ENCODE results near the gene MACROD2. TPM values are rescaled to one million over a fixed set of nuclear protein-coding genes. Genes with fewer than 3 reads are reported as not detected.

The MACROD2 gene
- total RNA-seq, 2 donors from 2014 or later: not detected

GRCh38 chr20:15564981-15565380 lies 1569.7 kb downstream of the MACROD2 start:
- Mint-ChIP-seq H3K4me1 (ENCODE audit: low read depth) (no peaks in the 10 kb centered on the region), H3K36me3 (ENCODE audit: insufficient read depth in 2 of 2) (no peaks in the 10 kb centered on the region), H3K27me3 (ENCODE audit: low read depth) (no peaks in the 10 kb centered on the region), H3K9me3 (peaks cover 4 to 7% of the 10 kb centered on the region in 2 donors), H3K4me3 (no peak overlapping the region), H3K27ac (no peak overlapping the region)
- DNase-seq (no peak), ATAC-seq (replicated peaks in 1 of 2) (no peak)

GRCh38 chr20:15565786-15566185 lies 1570.5 kb downstream of the MACROD2 start:
- Mint-ChIP-seq H3K27ac (no peak overlapping the region), H3K9me3 (peaks cover 3 to 7% of the 10 kb centered on the region in 2 donors), H3K4me3 (no peak overlapping the region), H3K4me1 (ENCODE audit: low read depth) (no peaks in the 10 kb centered on the region), H3K27me3 (ENCODE audit: low read depth) (no peaks in the 10 kb centered on the region), H3K36me3 (ENCODE audit: insufficient read depth in 2 of 2) (no peaks in the 10 kb centered on the region)
- no peak for ATAC-seq (replicated peaks in 1 of 2)
- no peak for DNase-seq

- no peaks in the 10 kb centered on the region for H3K36me3 Mint-ChIP-seq (ENCODE audit: insufficient read depth in 2 of 2)
- H3K27me3 Mint-ChIP-seq (ENCODE audit: low read depth): no peaks in the 10 kb centered on the region
- no peak overlapping the region for H3K4me3 Mint-ChIP-seq
- H3K4me1 Mint-ChIP-seq (ENCODE audit: low read depth): no peaks in the 10 kb centered on the region
- no peak overlapping the region for H3K27ac Mint-ChIP-seq
- DNase-seq: no peak
- peaks cover 3 to 5% of the 10 kb centered on the region in 2 donors for H3K9me3 Mint-ChIP-seq
- ATAC-seq (replicated peaks in 1 of 2): no peak
Observed at GRCh38 chr20:15567219-15567618, 1571.9 kb downstream of the MACROD2 start.

GRCh38 chr20:15570156-15570555 lies 1574.8 kb downstream of the MACROD2 start:
- no peak overlapping the region for H3K27ac Mint-ChIP-seq
- ATAC-seq (replicated peaks in 1 of 2): no peak
- peaks cover 2 to 3% of the 10 kb centered on the region in 2 donors for H3K9me3 Mint-ChIP-seq
- H3K36me3 Mint-ChIP-seq (ENCODE audit: insufficient read depth in 2 of 2): no peaks in the 10 kb centered on the region
- no peak for DNase-seq
- no peaks in the 10 kb centered on the region for H3K27me3 Mint-ChIP-seq (ENCODE audit: low read depth)
- H3K4me1 Mint-ChIP-seq (ENCODE audit: low read depth): no peaks in the 10 kb centered on the region
- no peak overlapping the region for H3K4me3 Mint-ChIP-seq

GRCh38 chr20:15571056-15571455 lies 1575.7 kb downstream of the MACROD2 start:
- H3K4me3 Mint-ChIP-seq: no peak overlapping the region
- no peaks in the 10 kb centered on the region for H3K27me3 Mint-ChIP-seq (ENCODE audit: low read depth)
- no peaks in the 10 kb centered on the region for H3K36me3 Mint-ChIP-seq (ENCODE audit: insufficient read depth in 2 of 2)
- H3K4me1 Mint-ChIP-seq (ENCODE audit: low read depth): no peaks in the 10 kb centered on the region
- ATAC-seq (replicated peaks in 1 of 2) (no peak), DNase-seq (no peak)
- no peak overlapping the region for H3K27ac Mint-ChIP-seq
- peaks cover 3% of the 10 kb centered on the region in 2 donors for H3K9me3 Mint-ChIP-seq

GRCh38 chr20:15575255-15575654 lies 1579.9 kb downstream of the MACROD2 start:
- Mint-ChIP-seq H3K4me3 (no peak overlapping the region), H3K27ac (no peak overlapping the region), H3K9me3 (peaks cover 3 to 7% of the 10 kb centered on the region in 2 donors), H3K27me3 (ENCODE audit: low read depth) (no peaks in the 10 kb centered on the region), H3K36me3 (ENCODE audit: insufficient read depth in 2 of 2) (peaks cover 0 to 2% of the 10 kb centered on the region in 2 donors), H3K4me1 (ENCODE audit: low read depth) (no peaks in the 10 kb centered on the region)
- DNase-seq: no peak
- no peak for ATAC-seq (replicated peaks in 1 of 2)

GRCh38 chr20:15576411-15576810 lies 1581.1 kb downstream of the MACROD2 start:
- H3K27me3 Mint-ChIP-seq (ENCODE audit: low read depth): no peaks in the 10 kb centered on the region
- no peak overlapping the region for H3K4me3 Mint-ChIP-seq
- H3K27ac Mint-ChIP-seq: no peak overlapping the region
- no peaks in the 10 kb centered on the region for H3K4me1 Mint-ChIP-seq (ENCODE audit: low read depth)
- ATAC-seq (replicated peaks in 1 of 2) (no peak), DNase-seq (no peak)
- peaks cover 4 to 10% of the 10 kb centered on the region in 2 donors for H3K9me3 Mint-ChIP-seq
- peaks cover 0 to 2% of the 10 kb centered on the region in 2 donors for H3K36me3 Mint-ChIP-seq (ENCODE audit: insufficient read depth in 2 of 2)

- Mint-ChIP-seq H3K27me3 (ENCODE audit: low read depth) (no peaks in the 10 kb centered on the region), H3K4me3 (no peak overlapping the region)
- ATAC-seq (replicated peaks in 1 of 2): no peak
Observed at GRCh38 chr20:15578113-15578512, 1582.8 kb downstream of the MACROD2 start.

GRCh38 chr20:15579688-15580087 lies 1584.4 kb downstream of the MACROD2 start:
- H3K4me1 Mint-ChIP-seq (ENCODE audit: low read depth): no peaks in the 10 kb centered on the region
- H3K27me3 Mint-ChIP-seq (ENCODE audit: low read depth): no peaks in the 10 kb centered on the region
- no peak for DNase-seq
- H3K9me3 Mint-ChIP-seq: peaks cover 5 to 10% of the 10 kb centered on the region in 2 donors
- H3K4me3 Mint-ChIP-seq: no peak overlapping the region
- ATAC-seq (replicated peaks in 1 of 2): no peak
- peaks cover 0 to 2% of the 10 kb centered on the region in 2 donors for H3K36me3 Mint-ChIP-seq (ENCODE audit: insufficient read depth in 2 of 2)
- H3K27ac Mint-ChIP-seq: no peak overlapping the region

More at GRCh38 chr20:15578113-15578512, 1582.8 kb downstream of the MACROD2 start:
- no peak for DNase-seq
- peaks cover 5 to 10% of the 10 kb centered on the region in 2 donors for H3K9me3 Mint-ChIP-seq
- H3K4me1 Mint-ChIP-seq (ENCODE audit: low read depth): no peaks in the 10 kb centered on the region
- H3K36me3 Mint-ChIP-seq (ENCODE audit: insufficient read depth in 2 of 2): peaks cover 0 to 2% of the 10 kb centered on the region in 2 donors
- H3K27ac Mint-ChIP-seq: no peak overlapping the region

- Mint-ChIP-seq H3K27ac (no peak overlapping the region), H3K36me3 (ENCODE audit: insufficient read depth in 2 of 2) (peaks cover 0 to 2% of the 10 kb centered on the region in 2 donors), H3K4me1 (ENCODE audit: low read depth) (no peaks in the 10 kb centered on the region), H3K27me3 (ENCODE audit: low read depth) (no peaks in the 10 kb centered on the region), H3K9me3 (peaks cover 8 to 10% of the 10 kb centered on the region in 2 donors), H3K4me3 (no peak overlapping the region)
- ATAC-seq (replicated peaks in 1 of 2) (no peak), DNase-seq (no peak)
Observed at GRCh38 chr20:15582146-15582760, 1586.9 kb downstream of the MACROD2 start.

GRCh38 chr20:15584507-15584906 lies 1589.2 kb downstream of the MACROD2 start:
- no peak overlapping the region for H3K27ac Mint-ChIP-seq
- no peaks in the 10 kb centered on the region for H3K27me3 Mint-ChIP-seq (ENCODE audit: low read depth)
- DNase-seq (no peak), ATAC-seq (replicated peaks in 1 of 2) (no peak)
- H3K9me3 Mint-ChIP-seq: peaks cover 6 to 7% of the 10 kb centered on the region in 2 donors
- no peaks in the 10 kb centered on the region for H3K4me1 Mint-ChIP-seq (ENCODE audit: low read depth)
- no peak overlapping the region for H3K4me3 Mint-ChIP-seq
- H3K36me3 Mint-ChIP-seq (ENCODE audit: insufficient read depth in 2 of 2): no peaks in the 10 kb centered on the region

GRCh38 chr20:15593081-15593480 lies 1597.8 kb downstream of the MACROD2 start:
- no peak overlapping the region for H3K4me3 Mint-ChIP-seq
- H3K36me3 Mint-ChIP-seq (ENCODE audit: insufficient read depth in 2 of 2): no peaks in the 10 kb centered on the region
- DNase-seq (no peak), ATAC-seq (replicated peaks in 1 of 2) (no peak)
- no peaks in the 10 kb centered on the region for H3K4me1 Mint-ChIP-seq (ENCODE audit: low read depth)
- no peak overlapping the region for H3K27ac Mint-ChIP-seq
- H3K27me3 Mint-ChIP-seq (ENCODE audit: low read depth): no peaks in the 10 kb centered on the region
- peaks cover 3 to 6% of the 10 kb centered on the region in 2 donors for H3K9me3 Mint-ChIP-seq

GRCh38 chr20:15594158-15594695 lies 1598.9 kb downstream of the MACROD2 start:
- Mint-ChIP-seq H3K4me1 (ENCODE audit: low read depth) (no peaks in the 10 kb centered on the region), H3K4me3 (no peak overlapping the region), H3K9me3 (peaks cover 3 to 6% of the 10 kb centered on the region in 2 donors), H3K27ac (no peak overlapping the region), H3K36me3 (ENCODE audit: insufficient read depth in 2 of 2) (no peaks in the 10 kb centered on the region), H3K27me3 (ENCODE audit: low read depth) (no peaks in the 10 kb centered on the region)
- ATAC-seq (replicated peaks in 1 of 2): no peak
- DNase-seq: no peak

Data from activated T-cell treated with anti-CD3 and anti-CD28 coated beads, Interleukin-2, amount 50 U/mL, for 72 hours (primary cell).